Activated CD4-positive, alpha-beta T cell treated with anti-CD3 and anti-CD28 coated beads for 1 hour (primary cell): ENCODE measurements around the gene BDP1.
"Not testable (repeated sequence)": the region's sequence is repeated elsewhere in the genome, so short reads cannot be mapped to it uniquely, and the experiment has no call there.

Source experiments
- DNase-seq: peaks from one replicate; pipeline ENCODE4 v3.0.0-alpha.2; 2020

The BDP1 gene, protein sequence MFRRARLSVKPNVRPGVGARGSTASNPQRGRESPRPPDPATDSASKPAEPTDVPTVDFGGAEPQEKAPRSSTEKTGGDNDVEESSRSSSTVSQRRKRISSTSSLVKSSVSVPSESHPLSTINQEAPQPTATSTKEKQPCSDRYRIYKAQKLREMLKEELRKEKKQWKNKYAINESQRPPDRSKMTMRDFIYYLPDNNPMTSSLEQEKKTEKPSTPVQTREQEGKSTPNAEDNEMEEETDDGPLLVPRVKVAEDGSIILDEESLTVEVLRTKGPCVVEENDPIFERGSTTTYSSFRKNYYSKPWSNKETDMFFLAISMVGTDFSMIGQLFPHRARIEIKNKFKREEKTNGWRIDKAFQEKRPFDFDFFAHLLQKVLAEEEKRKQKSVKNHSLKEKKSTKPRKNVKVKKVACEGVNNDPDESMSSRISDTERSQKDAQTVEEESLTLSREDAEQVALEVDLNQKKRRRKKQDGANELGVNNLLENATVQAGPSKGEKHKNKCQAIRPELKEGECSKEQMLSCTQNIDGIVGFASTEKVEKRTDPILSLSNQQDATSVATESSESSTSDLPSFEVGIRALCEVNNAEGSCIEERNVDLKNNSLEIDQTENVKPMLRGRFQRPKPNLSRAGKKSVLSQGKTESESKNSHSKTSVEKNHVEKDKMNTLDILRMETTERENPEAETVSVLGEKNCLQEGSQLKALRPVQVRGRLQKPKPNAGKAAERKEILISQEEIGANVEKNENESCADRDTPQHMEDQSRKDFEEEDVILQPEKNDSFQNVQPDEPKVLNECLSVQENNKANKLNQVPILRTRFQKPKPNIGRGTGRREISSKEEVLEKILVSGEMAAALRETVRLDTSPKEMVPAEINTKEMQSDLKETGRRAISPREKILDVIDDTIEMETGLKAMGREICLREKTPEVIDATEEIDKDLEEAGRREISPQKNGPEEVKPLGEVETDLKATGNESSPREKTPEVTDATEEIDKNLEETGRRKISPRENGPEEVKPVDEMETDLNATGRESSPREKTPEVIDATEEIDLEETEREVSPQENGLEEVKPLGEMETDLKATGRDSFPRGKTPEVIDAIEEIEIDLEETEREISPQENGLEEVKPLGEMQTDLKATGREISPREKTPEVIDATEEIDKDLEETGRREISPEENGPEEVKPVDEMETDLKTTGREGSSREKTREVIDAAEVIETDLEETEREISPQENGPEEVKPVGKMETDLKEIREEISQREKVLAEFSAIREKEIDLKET (N-terminal part only)

DNA sequence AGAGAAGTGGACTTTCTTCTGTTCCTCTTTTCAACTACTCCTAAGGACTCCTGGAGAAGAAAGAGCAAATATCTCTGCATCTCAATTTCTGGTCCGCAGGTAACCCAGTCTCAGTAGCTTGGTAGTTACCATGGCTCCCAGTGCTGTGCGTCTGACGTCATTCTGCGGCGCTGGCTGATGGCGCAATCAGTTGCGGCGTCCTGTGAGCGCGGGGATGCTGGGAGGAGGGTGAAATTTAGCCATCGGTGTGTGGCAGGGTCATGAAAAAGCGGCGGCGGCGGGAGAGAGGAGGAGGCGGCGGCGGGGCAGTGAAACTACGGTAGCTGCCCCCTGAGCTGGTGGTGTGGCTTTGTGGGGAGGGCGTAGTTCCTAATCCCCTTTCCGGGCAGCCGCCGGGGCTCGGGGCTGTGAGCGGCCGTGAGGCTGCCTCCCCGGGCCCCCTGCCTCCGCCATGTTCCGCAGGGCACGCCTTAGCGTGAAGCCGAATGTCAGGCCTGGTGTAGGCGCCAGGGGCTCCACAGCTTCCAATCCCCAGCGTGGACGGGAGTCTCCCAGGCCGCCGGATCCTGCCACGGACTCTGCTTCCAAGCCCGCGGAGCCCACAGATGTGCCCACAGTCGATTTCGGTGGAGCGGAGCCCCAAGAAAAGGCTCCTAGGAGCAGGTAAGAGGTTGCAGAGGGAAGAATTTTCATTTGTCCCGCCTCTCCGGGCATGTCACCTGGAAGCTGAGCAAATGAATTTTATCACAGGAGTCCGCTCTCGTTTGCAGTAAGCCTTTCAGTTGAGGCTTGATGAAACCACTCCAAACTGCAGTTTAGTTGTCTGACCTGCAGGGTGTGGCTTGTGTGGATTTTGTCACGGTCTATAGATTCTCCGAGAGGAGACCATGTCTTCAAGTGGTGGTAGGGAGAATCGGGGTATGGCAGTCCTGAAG is at the start of gene BDP1:
BDP1 (plus strand) TSS at position 225 of the 935 bp plus-strand sequence; CDS start at position 452, 227 bp downstream.
- peak; percentile 98 for DNase-seq

DNA sequence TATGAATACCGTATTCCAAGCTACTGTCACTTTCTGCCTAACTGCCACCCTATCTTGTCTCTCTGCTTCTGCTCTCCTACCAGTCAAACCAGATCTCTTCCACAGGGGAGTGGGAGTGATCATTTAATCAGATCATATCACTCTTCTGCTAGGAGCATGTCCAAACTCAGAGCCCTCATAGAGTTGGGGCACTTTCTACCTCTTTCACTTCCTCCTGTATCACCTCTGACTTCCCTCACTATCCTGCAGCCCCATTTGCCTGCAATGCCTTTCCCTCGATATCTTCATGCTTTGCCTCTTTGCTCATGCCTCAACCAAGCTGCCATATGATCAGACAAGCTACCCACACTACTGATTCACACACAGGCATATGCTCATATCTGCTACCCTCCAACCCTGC is 45.4 kb upstream of the BDP1 start:
- not testable (repeated sequence) for DNase-seq

DNA sequence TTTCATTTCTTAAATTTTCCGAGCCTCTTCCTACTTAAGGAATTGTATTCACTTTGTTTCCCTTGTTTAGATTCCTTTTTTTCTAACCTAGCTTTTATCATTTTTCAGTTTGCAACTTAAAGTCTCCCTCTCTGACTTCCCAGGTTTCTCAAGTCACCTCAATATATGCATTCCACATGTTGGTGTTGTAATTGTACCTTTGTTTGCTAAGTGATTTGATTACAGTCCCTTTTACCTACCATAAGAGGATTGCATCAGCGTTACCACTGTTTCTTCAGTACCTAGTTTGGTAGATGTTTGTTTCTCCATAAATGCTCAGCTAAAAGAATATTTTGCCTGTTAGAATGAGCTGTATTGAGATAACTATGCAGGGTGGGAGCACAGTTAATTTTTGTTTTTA is 39.8 kb upstream of the BDP1 start:
- not testable (repeated sequence) for DNase-seq

DNA sequence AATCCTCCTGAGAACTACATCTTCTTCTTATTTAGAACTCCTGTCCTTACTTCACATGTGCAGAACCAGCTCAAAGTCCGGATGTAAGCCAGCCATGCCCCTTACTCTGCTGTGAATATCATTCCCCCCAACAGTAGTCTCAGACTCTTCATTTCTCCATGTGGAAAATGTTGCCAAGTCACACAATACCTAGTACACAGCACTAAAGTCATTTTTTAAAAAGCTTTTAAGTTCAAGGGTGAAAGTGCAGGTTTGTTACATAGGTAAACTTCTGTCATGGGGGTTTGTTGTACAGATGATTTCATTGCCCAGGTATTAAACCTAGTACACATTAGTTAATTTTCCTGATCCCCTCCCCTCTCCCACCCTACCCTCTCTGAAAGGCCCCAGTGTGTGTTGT is 37.4 kb upstream of the BDP1 start:
- not testable (repeated sequence) for DNase-seq

DNA sequence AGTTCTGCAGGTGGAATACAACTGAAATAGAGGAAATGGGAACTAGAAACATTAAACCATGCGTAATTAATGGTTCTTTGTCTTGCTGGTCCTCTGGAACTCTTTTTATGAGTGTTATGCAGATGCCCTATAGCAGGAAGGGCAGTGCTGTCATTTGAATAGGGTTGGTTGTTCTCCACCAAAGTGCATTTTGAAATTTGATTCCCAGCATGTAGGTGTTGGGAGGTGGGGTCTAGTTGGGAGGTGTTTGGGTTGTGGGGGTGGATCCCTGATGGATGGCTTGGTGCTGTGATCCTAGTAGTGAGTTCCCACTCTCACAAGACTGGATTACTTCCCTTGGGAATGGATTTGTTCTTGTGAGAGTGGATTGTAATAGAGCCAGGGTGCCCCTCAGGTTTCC is 34.2 kb upstream of the BDP1 start:
- DNase-seq, result not testable (repeated sequence)

DNA sequence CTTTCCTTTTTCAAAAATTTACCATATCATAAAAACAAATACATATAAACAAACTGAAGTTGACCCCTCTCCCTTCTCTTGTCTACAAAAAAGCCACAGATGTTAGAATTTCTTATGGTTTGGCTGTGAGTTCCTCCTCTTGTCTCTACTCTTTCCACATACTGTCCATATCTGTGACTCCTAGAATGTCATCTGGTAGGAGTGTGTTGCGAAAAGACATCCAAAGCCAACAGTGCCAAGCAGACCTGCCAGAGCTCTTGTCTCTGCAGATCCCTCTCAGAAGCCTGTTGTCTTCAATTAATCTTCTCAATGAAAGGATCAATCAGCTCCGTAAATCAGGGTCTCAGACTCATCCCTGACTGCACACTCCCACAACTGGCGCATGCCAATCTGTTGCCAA is 31.6 kb upstream of the BDP1 start:
- not testable (repeated sequence) for DNase-seq

DNA sequence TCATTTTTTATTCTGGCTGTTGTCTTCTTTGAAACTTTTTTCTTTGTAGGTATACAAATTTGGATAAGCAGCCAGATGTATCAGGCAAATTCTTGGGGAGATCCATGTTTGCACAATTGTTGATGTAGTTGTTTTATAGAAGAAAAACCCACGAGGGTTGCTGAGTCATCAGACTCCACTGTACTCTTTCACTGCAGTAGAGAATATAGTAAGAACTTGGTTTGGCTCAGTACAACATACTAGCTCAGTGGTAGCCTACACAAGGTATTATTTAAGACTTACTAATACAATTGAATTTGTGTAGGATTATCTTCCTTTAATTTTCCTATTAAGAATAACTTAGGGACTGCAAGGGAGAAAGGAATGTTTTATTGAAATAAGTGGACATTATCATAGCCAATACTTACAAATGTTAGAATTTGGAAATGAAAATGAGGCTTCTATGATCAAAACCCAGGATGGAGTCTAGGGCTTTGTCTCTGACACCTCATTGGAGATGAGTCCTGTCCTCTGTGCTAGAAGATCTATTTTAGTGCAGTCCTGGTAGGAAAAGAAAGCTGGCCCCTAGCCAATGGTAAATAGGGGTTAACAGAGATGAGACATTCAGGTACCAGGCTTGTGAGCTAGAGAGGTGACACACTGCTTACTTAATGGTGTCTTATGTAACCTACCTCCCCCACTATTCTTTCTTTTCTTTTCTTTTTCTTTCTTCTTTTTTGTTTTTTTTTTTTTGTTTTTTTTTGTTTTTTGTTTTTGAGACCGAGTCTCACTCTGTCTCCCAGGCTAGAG is 28.6 kb upstream of the BDP1 start:
- not testable (repeated sequence) for DNase-seq

DNA sequence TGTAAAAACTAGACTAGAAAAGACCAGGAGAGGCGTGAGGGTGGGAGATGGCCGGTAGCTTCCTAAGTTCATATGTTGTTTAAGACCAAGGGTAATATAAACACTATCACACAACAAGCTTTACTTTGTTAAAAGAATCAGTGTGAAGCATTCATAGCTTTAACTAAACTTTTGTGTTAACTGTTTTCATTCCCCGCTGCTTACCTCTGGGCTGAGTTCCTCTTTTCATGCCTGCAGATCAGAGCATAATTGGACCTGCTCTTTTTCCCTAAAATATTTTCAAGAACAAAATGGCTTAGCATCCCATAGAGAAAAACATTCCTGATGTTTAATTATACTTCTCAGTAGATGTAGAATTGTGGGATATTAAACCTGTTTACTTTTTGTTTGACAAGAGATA is 23.0 kb upstream of the BDP1 start:
- DNase-seq, result not testable (repeated sequence)

DNA sequence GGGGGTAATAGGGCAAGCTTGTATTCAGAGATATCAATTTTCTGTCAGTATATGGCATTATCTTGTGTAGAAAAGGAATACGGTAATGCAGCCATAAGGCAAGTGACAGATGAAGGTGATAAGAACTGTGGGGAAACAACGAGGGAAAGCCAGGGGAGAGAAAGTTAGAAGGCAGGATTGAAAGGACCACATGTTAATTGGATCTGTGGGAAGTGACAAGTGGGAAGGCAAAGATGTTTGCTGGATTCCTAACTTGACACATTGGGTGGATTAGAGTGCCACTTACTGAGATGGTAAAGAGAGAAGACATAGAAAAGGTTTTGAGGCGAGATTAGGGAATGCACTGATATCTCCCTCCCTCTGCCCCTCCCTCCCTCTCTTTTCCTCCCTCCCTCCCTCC is 20.6 kb upstream of the BDP1 start:
- not testable (repeated sequence) for DNase-seq

DNA sequence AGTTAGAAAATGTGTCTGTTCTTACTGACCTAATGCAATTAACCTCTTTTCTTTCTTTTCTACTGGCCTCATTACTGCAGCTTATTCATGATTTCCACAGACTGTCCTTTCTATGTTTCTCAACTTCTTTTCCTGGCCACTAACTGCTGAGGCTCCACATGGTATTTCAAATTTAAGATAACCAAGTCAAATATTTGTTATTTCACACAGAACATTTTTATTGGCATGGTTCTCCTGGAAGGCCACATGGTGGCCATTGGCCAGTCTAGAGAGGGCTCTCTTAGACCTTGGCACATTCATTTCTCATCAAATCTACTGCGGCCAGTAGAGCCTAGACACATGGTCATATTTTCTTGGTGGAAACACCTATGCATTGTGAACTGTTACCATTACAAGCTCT is 13.9 kb upstream of the BDP1 start:
- not testable (repeated sequence) for DNase-seq

DNA sequence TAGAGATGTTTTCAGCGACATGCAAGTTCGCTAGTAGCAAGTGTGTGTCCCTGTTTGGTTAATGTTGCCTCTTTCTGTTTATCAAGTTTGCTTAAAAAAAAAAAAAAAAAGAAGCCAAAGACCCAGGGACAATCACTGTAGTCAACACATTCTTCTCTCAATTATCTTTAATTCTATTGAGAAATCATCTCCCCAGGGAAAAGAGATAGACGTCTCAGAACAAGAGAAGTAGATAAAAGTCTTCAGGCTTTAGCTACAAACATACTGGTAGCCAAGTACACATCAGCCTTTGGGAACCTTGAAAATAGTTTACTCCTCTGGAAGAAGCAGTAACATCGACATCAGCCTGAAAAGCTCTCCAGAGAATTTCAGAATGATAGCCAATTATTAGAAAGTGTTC is 11.6 kb upstream of the BDP1 start:
- not testable (repeated sequence) for DNase-seq

DNA sequence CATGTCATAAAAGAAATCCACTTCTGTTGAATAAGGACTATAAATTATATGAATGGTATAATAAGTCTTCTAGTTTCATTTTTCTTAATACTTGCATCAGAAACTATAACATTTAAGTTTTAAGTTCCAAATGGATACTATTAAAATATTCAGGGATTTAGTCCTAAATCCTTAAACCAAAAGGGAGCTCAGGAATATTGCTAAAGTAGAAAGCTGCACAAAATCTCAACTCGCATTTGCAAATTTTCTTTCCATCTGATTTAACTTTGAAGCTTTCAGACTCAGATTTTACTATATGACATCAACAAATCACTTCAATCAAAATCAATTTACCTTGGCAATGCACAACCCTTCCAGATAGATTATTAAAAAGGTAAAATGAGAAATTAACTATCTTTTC is 10.4 kb upstream of the BDP1 start:
- DNase-seq, result not testable (repeated sequence)

DNA sequence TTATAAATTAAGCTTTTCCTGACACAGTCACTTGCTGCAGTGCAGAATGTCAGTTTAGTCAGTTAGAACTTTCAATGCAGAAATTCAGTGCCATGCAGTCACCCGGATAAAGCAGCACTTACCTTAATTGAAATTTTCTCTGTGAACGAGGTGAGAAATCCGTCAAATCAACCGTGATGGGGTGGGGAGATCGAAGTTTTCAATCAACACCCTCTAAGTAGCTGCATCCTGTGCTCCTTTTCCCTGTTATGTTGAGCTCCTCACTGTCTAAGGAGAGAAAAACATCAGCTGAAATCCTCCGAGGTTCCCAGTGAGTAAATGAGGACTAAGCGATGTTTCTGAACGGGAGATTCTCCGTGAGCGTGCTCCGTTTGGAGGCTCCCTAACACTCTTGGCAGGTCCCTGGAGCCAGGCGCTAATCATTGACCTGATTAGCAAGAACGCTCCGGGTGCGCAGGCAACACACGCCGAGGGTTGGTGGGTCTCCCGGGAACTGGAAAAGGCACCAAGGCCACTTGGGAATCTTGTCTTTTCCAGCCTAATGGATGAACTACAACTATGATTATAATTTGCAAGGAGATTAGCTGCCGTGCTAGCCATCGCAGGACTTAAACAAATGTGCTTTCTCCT is 9.8 kb upstream of the BDP1 start:
- DNase-seq, result not testable (repeated sequence)

DNA sequence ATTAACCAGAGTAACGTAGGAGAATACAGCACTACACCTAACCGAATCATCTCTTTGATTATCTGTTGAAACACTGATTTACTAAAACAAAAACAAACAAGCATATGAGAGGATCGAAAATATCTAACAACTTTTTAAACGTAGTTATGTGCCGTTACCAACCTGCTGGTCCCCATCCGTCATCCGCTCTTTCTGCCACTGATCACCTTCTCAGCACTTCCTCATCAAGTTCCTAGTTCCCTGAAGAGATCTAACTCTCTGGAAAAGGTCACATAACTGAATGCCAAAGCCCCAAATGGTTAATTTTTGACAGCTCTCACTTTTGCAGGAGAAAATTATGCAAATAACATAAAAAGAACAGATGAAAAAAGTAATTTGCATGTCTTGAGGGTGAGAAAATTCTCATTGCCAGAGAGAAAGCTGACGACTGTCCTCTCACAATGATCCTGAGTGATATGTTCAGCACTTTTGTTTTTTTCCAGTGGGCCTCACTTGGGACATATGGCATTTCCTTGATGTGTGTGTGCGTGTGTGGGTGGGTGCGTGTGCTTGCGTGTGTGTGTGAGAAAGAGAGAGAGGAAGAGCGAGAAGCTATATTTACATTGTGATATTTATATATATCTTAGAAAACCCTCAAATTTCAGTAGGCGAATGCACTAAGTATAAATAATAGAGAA is 8.8 kb upstream of the BDP1 start:
- DNase-seq, result not testable (repeated sequence)

DNA sequence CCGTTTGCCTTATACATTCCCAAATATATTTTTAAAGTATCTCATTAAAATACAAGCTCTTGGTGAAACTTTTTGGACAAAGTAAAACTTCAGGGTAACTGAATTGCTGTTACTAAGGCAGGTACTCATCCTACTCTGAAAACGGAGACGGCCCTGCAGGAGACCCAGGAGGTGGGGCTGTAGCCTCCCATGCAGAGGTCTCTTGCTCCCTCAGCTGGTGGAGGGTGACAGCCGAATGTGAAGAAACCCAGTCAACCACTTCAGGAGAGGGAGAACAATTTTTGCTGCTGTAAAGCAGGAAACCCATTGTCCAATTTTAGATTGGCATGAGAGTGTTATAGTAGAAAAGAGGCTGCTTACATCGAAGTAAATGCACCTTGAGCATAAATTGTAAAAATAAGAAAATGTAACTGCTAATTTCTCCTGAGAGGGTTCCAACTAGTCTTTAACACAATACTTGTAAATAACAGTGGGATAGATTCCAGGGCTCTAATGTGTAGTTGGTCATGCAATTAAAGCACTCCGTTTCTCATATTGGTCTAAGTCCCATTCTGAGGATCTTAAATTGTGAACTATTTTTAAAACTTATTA is 8.1 kb upstream of the BDP1 start:
- peak; percentile 36 for DNase-seq

DNA sequence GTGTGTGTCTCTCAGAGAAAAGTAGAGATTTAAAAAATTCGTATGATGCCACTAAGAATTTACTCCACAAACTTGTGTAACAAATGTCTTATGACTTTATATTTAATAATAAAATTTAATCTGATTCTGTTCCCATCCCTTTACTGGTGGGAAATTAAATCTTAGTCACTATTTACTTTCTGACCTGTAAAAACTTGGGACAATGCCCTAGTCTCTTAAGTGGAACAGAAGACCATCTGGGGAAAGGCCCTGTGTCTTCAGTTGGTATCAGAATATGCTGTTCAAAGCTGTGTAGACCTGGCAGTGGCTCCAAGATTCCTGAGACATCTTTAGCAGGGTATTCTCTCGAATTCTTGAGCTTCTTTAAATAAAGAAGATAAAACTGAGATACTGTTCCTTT is 2.6 kb upstream of the BDP1 start:
- DNase-seq, result no peak

DNA sequence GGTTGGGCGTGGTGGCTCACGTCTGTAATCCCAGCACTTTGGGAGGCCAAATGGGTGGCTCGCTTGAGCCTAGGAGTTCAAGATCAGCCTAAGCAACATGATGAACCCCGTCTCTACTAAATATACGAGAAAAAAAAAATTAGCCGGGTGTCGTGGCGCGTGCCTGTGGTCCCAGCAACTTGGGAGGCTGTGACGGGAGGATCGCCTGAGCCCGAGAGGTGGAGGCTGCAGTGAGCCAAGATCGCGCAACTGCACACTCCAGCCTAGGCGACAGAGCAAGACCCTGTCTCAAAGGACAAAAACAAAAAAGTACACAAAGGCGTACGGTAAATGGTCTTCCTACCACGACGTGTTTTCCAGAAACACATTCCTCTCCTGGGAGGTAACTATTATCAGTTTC is 538 bp upstream of the BDP1 start:
- DNase-seq, result no peak

DNA sequence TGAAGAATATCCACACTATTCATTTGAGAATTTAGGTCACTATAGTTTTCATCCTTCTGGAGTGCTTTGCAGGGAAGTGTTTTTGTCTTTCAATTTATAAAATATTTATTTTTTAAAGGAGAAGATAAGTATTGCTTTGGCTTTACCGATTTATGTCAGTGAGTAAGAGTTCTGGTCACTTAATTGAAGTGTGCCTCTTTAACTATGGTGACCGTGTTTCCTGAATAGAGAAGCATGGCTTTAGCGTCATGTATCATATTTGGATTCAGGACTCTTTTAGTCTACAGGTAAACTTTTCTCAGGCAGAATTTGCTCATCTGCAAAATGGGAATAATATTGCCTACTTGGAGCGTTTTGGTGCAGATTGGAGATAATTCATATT is 902 bp downstream of the BDP1 start:
- no peak for DNase-seq

DNA sequence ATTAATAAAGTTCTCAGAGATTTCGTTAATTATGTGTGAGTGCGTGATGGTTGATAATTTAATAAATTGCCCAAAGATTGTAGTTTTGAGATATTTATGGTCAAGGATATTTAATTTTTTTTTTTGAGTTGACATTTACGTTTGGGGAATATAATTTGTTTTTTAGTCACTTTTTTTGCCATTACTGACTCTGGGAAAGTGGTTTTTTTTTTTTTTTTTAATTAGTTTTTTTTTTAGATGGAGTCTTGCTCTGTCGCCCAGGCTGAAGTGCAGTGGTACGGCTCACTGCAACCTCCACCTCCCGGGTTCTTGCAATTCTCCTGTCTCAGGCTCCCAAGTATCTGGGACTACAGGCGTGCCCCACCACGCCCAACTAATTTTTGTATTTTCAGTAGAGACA is 1.7 kb downstream of the BDP1 start:
- DNase-seq, result no peak

DNA sequence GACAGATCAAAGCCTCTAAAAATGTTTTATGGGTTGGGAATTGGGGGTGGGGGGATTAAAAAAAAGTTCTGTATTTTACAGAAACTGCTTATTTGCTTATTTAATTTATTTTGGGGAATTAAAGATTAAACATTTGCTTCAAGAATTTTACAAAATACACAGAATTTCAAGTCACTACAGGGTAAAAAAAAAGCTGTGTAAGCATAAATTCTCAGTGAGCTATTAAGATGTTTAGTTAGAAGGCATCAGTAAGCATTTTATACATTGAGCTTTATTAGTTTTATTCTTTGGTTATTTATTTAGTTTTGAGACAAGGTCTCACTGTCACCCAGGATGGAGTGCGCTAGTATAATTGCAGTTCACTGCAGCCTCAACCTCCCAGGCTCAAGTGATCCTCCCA is 5.2 kb downstream of the BDP1 start:
- no peak for DNase-seq
